CD4-positive, alpha-beta T cell treated with Interleukin-2 at 100 ng/mL for 4 hours (primary cell): ENCODE data around the gene ITGAL.
"Not testable (repeated sequence)": the region's sequence is repeated elsewhere in the genome, so short reads cannot be mapped to it uniquely, and the experiment has no call there.

Source experiments
- DNase-seq: peaks from one replicate; pipeline ENCODE4 v3.0.0-alpha.2; 2020; ENCODE audit warnings: low spot score

ITGAL gene

GRCh38 chr16:30526137-30526822, 53.7 kb downstream of the ITGAL start, which contains the start of gene ZNF768:
Gene ZNF768, minus strand, starts transcription at chr16:30526566. Its CDS starts 153 bp downstream, at chr16:30526413.
- DNase-seq, result no peak

GRCh38 chr16:30526823-30527634, 54.5 kb downstream of the ITGAL start:
- DNase-seq, result peak; percentile 93

GRCh38 chr16:30527635-30528178, 55.2 kb downstream of the ITGAL start:
- peak; percentile 22 for DNase-seq

DNA sequence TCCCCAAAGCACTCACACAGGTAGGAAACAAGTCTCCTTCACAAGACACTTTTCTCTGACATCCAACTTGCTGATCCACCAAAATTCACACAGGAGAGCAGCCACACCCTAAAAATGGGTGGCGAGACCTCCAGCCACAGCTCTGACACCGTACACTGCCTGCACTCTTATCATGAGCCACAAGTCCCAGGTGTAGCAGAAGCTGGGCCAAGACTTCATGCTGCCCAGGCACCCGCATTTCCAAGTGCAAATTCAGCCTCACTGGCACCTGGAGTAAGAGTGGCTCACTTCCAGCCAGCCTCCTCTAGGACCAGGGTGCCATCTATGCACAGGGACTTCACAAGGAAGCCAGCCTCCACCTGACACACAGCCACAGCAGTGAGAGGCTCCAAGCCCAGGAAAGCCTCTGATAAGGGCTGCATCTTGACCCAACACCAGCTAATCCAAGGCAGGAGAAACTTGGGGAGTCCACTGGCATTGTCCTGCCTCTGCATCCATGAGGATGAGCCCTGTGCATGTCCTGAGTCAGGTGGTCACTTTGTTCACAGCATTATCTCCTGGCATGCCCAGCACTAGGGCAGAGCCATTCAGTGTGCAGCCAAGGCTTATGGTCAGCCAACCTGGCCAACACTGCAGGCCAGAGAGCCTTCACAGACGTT, 56.4 kb downstream of the ITGAL start:
- DNase-seq, result no peak

GRCh38 chr16:30530163-30531037, 57.9 kb downstream of the ITGAL start:
- DNase-seq, result peak; percentile 20

GRCh38 chr16:30532285-30533145, 60.0 kb downstream of the ITGAL start:
- DNase-seq, result no peak

DNA sequence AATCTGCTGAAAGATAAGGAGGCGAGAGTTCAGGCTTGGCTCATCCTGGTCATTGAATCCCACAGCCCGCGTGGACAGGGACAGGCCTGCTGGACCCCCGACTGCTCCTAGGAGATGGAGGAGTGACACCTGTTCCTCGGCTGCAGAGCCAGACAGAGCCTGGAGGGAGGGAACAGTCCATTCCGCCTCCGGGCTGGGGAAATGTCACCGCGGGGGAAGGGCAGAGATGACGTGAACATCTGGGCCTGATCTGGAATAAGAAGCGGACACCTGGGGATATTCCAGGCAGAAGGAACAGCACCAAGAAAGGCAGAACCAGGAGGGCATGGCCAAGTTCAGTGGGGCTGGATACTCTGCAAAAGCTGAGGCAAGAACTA, 60.6 kb downstream of the ITGAL start:
- no peak for DNase-seq

- no peak for DNase-seq
Measured at GRCh38 chr16:30533748-30534367, 61.3 kb downstream of the ITGAL start.

DNA sequence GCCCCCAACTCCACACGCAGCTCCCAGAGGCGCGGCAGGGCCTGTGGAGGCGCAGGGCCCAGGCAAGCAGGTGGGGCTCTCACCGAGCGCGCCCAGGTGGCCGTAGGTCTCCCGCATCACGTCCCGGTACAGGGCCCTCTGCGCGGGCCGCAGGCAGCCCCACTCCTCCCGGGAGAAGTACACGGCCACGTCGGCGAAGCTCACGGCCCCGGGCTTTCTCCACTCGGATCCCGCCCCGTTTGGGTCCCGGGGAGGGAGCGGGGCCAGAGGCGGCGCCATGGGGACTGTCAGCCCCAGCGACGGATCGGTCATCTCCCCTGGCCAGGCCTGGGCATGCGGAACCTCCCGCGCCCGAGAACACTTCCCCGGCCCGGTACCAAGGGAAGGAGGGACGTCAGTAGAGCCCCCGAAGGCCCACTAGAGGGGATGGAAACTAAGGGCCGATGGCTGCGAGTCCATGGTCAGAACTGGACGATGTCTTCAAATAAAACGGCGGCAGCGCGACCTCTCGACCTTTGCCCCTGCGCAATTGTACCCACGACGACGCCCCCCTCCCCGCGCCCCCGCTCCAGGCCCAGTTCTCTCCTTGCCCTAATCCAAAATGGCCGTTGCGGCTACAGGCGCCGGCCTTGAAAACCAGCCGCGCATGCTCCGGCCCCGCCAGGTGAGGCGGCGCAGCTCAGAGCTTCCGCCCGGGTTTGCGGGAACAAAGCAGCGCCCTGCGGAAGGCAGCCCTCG, 62.0 kb downstream of the ITGAL start, which contains the start of gene ZNF747:
Gene ZNF747 (minus strand): TSS at position 491 of the 738 bp plus-strand sequence. CDS start 179 bp downstream, at position 312.
- peak; percentile 93 for DNase-seq

DNA sequence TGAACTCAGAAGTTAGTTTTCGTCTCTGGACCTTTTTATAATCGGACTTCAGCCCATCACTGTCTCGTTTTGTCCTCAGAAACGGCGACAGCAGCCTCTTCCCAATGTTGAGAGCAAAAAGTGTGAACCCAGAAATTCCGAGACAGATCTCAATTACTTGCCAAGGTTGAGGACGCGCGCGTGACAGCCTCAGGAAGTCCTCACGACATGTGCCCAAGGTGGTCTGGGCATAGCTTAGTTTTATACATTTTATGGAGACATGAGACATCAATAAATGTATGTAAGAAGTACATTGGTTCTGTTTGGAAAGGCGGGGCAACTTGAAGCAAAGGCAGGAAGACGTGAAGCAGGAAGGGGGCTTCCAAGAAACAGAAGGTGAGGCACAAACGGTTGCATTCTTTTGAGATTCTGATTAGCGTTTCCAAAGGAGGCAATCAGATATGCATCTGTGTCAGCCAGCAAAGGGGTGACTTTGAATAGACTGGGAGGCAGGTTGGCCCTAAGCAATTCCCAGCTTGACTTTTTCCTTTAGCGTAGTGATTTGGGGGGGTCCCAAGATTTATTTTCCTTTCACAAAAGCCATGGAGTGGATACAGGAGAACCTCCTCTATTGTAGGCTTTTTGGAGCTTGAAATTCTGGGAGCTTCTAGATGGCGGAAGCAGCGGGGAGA, 62.7 kb downstream of the ITGAL start:
- DNase-seq, result peak; percentile 65

DNA sequence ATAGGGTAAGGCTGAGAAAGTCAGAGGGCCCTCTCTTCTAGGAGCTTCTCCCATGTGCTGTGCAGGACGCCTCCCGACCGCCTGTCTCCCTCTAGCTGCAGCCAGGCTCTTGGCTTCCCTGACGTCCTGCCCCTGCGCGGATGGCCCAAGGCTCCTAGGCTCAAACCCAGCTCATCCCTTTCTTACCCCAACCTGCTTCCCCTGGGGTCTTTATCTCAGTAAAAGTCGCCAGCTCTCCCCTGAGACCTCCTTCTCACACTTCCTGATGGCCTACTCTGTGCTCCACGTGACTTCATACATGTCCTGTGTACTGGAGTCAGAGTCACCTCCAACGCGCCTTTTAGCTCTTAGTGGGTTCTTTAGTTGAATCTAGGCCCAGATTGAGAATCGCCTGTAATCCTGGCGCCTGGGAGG, 63.2 kb downstream of the ITGAL start:
- DNase-seq, result peak; percentile 58

DNA sequence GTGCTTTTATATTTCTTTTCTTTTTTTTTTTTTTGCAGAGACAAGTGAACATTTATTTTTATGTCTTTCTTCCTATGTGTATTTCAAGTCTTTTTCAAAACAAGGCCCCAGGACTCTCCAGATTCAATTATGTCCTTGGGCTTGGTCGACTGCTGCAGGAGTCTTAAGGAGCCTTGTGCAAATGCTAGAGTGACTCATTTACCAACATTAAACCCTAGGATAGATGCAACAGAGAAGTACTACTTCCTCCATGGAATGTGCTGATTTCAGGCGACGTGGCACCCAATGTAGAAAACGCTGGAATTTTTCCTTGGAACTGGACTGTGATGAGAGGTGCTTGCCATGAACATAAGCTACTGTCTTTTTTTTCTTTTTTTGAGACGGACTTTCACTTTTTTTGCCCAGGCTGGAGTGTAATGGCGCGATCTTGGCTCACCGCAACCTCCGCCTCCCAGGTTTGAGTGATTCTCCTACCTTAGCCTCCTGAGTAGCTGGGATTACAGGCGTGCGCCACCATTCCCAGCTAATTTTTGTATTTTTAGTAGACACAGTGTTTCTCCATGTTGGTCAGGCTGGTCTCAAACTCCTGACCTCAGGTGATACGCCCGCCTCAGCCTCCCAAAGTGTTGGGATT, 64.0 kb downstream of the ITGAL start:
- DNase-seq, result not testable (repeated sequence)

- DNase-seq, result no peak
Measured at GRCh38 chr16:30539000-30539964, 66.7 kb downstream of the ITGAL start.

GRCh38 chr16:30539986-30540526, 67.5 kb downstream of the ITGAL start:
- not testable (repeated sequence) for DNase-seq

DNA sequence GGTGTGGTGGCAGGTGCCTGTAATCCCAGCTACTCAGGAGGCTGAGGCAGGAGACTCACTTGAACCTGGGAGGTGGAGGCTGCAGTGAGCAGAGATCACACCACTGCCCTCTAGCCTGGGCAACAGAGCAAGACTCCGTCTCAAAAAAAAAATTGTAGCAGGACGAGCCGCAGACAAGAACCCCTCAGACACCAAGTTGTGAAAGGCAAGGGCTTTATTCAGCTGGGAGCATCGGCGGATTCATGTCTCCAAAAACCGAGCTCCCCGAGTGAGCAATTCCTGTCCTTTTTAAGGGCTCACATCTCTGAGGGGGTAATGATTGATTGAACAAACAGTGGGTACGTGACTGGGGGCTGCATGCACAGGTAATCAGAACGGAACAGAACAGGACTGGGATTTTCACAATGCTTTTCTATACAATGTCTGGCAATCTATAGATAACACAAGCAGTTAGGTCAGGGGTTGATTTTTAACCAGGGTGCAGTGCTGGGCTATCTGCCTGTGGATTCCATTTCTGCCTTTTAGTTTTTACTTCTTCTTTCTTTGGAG, 68.4 kb downstream of the ITGAL start:
- not testable (repeated sequence) for DNase-seq
